Stimulated activated CD4-positive, alpha-beta T cell treated with anti-CD3 and anti-CD28 coated beads, Interleukin-12 subunit alpha, Interleukin-12 subunit beta, amount 100 ng/mL, for 24 hours (primary cell): ENCODE results near the gene OR6A2.
"Not testable (repeated sequence)": the region's sequence is repeated elsewhere in the genome, so short reads cannot be mapped to it uniquely, and the experiment has no call there.

ENCODE experiments used
- DNase-seq, 2 experiments: peaks; one replicate each; pipeline ENCODE4 v3.0.0-alpha.2; 2020; ENCODE audit warnings: low read depth in 2 of 2

Gene OR6A2

GRCh38 chr11:6799402-6799801 is at the start of gene OR6A2:
Gene OR6A2, minus strand, starts transcription at chr11:6799689. Its CDS starts 3,981 bp downstream, at chr11:6795708.
- no peak for DNase-seq

- DNase-seq = no peak
Measured at GRCh38 chr11:6845383-6845782, 45.9 kb upstream of the OR6A2 start, which contains the start of gene OR10A5. Gene OR10A5, plus strand, starts transcription at chr11:6845683. Its CDS starts 0 bp downstream, at chr11:6845683.

GRCh38 chr11:6844356-6844755 is 44.9 kb upstream of the OR6A2 start:
- DNase-seq = no peak

GRCh38 chr11:6843670-6844069 is 44.2 kb upstream of the OR6A2 start:
- DNase-seq = no peak

GRCh38 chr11:6841694-6842093 is 42.2 kb upstream of the OR6A2 start:
- no peak for DNase-seq

GRCh38 chr11:6834021-6834420 is 34.5 kb upstream of the OR6A2 start:
- DNase-seq = no peak

- DNase-seq = no peak
Measured at GRCh38 chr11:6833356-6833755, 33.9 kb upstream of the OR6A2 start.

- no peak for DNase-seq
Measured at GRCh38 chr11:6828103-6828502, 28.6 kb upstream of the OR6A2 start.

- no peak for DNase-seq
Measured at GRCh38 chr11:6825231-6825744, 25.8 kb upstream of the OR6A2 start.

- DNase-seq = no peak
Measured at GRCh38 chr11:6824136-6824823, 24.8 kb upstream of the OR6A2 start.

GRCh38 chr11:6818967-6819366 is 19.5 kb upstream of the OR6A2 start:
- no peak for DNase-seq

- DNase-seq = no peak
Measured at GRCh38 chr11:6817694-6818093, 18.2 kb upstream of the OR6A2 start.

- DNase-seq = no peak
Measured at GRCh38 chr11:6813656-6814055, 14.2 kb upstream of the OR6A2 start.

GRCh38 chr11:6812390-6813005 is 13.0 kb upstream of the OR6A2 start:
- DNase-seq = no peak

GRCh38 chr11:6801075-6801474 is 1.6 kb upstream of the OR6A2 start:
- DNase-seq = not testable (repeated sequence)

GRCh38 chr11:6794639-6795038 is 4.8 kb downstream of the OR6A2 start:
- no peak for DNase-seq

- DNase-seq = no peak
Measured at GRCh38 chr11:6790546-6790945, 8.9 kb downstream of the OR6A2 start.

- DNase-seq = no peak
Measured at GRCh38 chr11:6782720-6783119, 16.8 kb downstream of the OR6A2 start, which contains the start of gene OR2AG1. Gene OR2AG1, plus strand, starts transcription at chr11:6783020. Its CDS starts 2,018 bp downstream, at chr11:6785038.

GRCh38 chr11:6780829-6781228 is 18.7 kb downstream of the OR6A2 start:
- DNase-seq = no peak

GRCh38 chr11:6778518-6778917 is 21.0 kb downstream of the OR6A2 start:
- no peak for DNase-seq

GRCh38 chr11:6771926-6772893 is 27.3 kb downstream of the OR6A2 start, which contains the start of gene OR2AG2:
Gene OR2AG2, minus strand, starts transcription at chr11:6771976. Its CDS starts 3,019 bp downstream, at chr11:6768957.
- no peak for DNase-seq
